Calu3 (cell line): ENCODE data around the gene HSD17B2. TPM values are rescaled to one million over a fixed set of nuclear protein-coding genes. Genes with fewer than 3 reads are reported as not detected.

Source experiments
- BruUV-seq: library from RNA; stranded (reverse); fragments of 400-500 nt; replicated peaks from 2 replicates; lab custom pipeline; 2021; lab: Mats Ljungman, UMichigan
- CTCF ChIA-PET: fragments of 300-600 bp; sonication (Branson Sonifier 250); formaldehyde crosslinking; loops from one replicate; lab custom pipeline; 2022; ENCODE audit warnings: antibody characterized with exemption; lab: Charles Lee
- DNase-seq: peaks from one replicate; pipeline ENCODE4 v3.0.0; 2022
- H3K27ac Mint-ChIP-seq: one replicate; pipeline ENCODE4 v1.8.0; 2022; ENCODE audit warnings: mixed read lengths; ENCODE audit not compliant: unreplicated experiment
- H3K27me3 Mint-ChIP-seq: one replicate; pipeline ENCODE4 v1.8.0; 2022; ENCODE audit warnings: mixed read lengths; ENCODE audit not compliant: unreplicated experiment
- H3K36me3 Mint-ChIP-seq: one replicate; pipeline ENCODE4 v1.8.0; 2022; ENCODE audit warnings: mild to moderate bottlenecking, moderate library complexity, mixed read lengths; ENCODE audit not compliant: insufficient read depth, unreplicated experiment
- H3K4me1 Mint-ChIP-seq: one replicate; pipeline ENCODE4 v1.8.0; 2022; ENCODE audit warnings: mild to moderate bottlenecking, low read depth, mixed read lengths; ENCODE audit not compliant: unreplicated experiment
- H3K4me3 Mint-ChIP-seq: one replicate; pipeline ENCODE4 v1.8.0; 2022; ENCODE audit warnings: mild to moderate bottlenecking, low read depth, moderate library complexity, mixed read lengths; ENCODE audit not compliant: unreplicated experiment
- H3K9me3 Mint-ChIP-seq: one replicate; pipeline ENCODE4 v1.8.0; 2022; ENCODE audit warnings: low read depth, mixed read lengths; ENCODE audit not compliant: unreplicated experiment
- intact Hi-C: fragments of 100-400 bp; cut with micrococcal nuclease; formaldehyde crosslinking; loops from one replicate; pipeline ENCODE4 v1.10.0; 2022; ENCODE audit not compliant: unreplicated experiment
- total RNA-seq: library from RNA; stranded (reverse); gene quantifications from 2 replicates; pipeline ENCODE4 v1.2.3, GENCODE V29; 2022
- TF ChIP-seq, protein P1 (sequence below): fragments of 200-600 bp; IDR thresholded peaks from one replicate; pipeline ENCODE4 v1.8.0; 2022; ENCODE audit warnings: antibody characterized with exemption; ENCODE audit not compliant: unreplicated experiment

HSD17B2 gene
- total RNA-seq, 1 experiment from 2014 or later: 16.2 TPM

GRCh38 chr16:82011199-82011641 is 23.8 kb upstream of the HSD17B2 start, which contains the start of gene SDR42E1:
Gene SDR42E1 (minus strand): TSS chr16:82011470. CDS start chr16:82000858, 10,612 bp downstream.
- H3K9me3 Mint-ChIP-seq: peaks cover 4% of the 10 kb centered on the region
- CTCF ChIA-PET: interaction anchor here (0.9 to 1.5 kb wide), 2 partner anchors 14 to 219 kb away, joined by 4 to 5 read pairs; no protein-coding TSS in a partner anchor
- peak; percentile 89 for DNase-seq
- no TSS peak for BruUV-seq
- H3K27ac Mint-ChIP-seq: peak within 1 kb of the TSS; percentile 85
- peak within 1 kb of the TSS; percentile 96 for H3K4me3 Mint-ChIP-seq
- intact Hi-C loops: no loop called here
- H3K4me1 Mint-ChIP-seq: peaks cover 58% of the 10 kb centered on the region
- peaks cover 35% of the 10 kb centered on the region for H3K36me3 Mint-ChIP-seq
- TF ChIP-seq, protein P1, sequence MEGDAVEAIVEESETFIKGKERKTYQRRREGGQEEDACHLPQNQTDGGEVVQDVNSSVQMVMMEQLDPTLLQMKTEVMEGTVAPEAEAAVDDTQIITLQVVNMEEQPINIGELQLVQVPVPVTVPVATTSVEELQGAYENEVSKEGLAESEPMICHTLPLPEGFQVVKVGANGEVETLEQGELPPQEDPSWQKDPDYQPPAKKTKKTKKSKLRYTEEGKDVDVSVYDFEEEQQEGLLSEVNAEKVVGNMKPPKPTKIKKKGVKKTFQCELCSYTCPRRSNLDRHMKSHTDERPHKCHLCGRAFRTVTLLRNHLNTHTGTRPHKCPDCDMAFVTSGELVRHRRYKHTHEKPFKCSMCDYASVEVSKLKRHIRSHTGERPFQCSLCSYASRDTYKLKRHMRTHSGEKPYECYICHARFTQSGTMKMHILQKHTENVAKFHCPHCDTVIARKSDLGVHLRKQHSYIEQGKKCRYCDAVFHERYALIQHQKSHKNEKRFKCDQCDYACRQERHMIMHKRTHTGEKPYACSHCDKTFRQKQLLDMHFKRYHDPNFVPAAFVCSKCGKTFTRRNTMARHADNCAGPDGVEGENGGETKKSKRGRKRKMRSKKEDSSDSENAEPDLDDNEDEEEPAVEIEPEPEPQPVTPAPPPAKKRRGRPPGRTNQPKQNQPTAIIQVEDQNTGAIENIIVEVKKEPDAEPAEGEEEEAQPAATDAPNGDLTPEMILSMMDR: no peak
- no peaks in the 10 kb centered on the region for H3K27me3 Mint-ChIP-seq

GRCh38 chr16:82013139-82013538 is 21.9 kb upstream of the HSD17B2 start:
- Mint-ChIP-seq H3K4me3 (no peak overlapping the region), H3K27me3 (no peaks in the 10 kb centered on the region), H3K9me3 (peaks cover 2% of the 10 kb centered on the region), H3K4me1 (peaks cover 42% of the 10 kb centered on the region), H3K27ac (no peak overlapping the region), H3K36me3 (peaks cover 27% of the 10 kb centered on the region)
- BruUV-seq: no TSS peak
- intact Hi-C loops: no loop called here
- DNase-seq: no peak
- CTCF ChIA-PET: interaction anchor here (0.7 kb wide), 2 partner anchors 56 to 1177 kb away, joined by 3 to 6 read pairs; no protein-coding TSS in a partner anchor
- TF ChIP-seq, protein P1: no peak

- CTCF ChIA-PET: interaction anchor here (0.6 to 2.5 kb wide), 5 partner anchors 11 to 263 kb away, joined by 3 to 11 read pairs (median 7); no protein-coding TSS in a partner anchor
- TF ChIP-seq, protein P1: peak; percentile 70
- DNase-seq: peak; percentile 71
- H3K4me1 Mint-ChIP-seq: peaks cover 27% of the 10 kb centered on the region
- H3K4me3 Mint-ChIP-seq: peak overlapping the region; percentile 48
- intact Hi-C loops: no loop called here
- H3K27me3 Mint-ChIP-seq: peaks cover 20% of the 10 kb centered on the region
- H3K27ac Mint-ChIP-seq: peak overlapping the region; percentile 55
- peaks cover 4% of the 10 kb centered on the region for H3K36me3 Mint-ChIP-seq
- peaks cover 2% of the 10 kb centered on the region for H3K9me3 Mint-ChIP-seq
- BruUV-seq: no TSS peak
Measured at GRCh38 chr16:82016263-82016662, 18.8 kb upstream of the HSD17B2 start.

- Mint-ChIP-seq H3K27me3 (peaks cover 20% of the 10 kb centered on the region), H3K4me3 (no peak overlapping the region), H3K4me1 (peaks cover 20% of the 10 kb centered on the region), H3K36me3 (no peaks in the 10 kb centered on the region), H3K27ac (no peak overlapping the region), H3K9me3 (peaks cover 2% of the 10 kb centered on the region)
- DNase-seq: no peak
- TF ChIP-seq, protein P1: no peak
- no TSS peak for BruUV-seq
- intact Hi-C loops: no loop called here
- CTCF ChIA-PET: interaction anchor here (0.6 to 2.5 kb wide), 5 partner anchors 10 to 264 kb away, joined by 3 to 11 read pairs (median 7); no protein-coding TSS in a partner anchor
Measured at GRCh38 chr16:82016964-82017363, 18.1 kb upstream of the HSD17B2 start.
